Choroid plexus epithelial cell (primary cell): ENCODE measurements around the gene TTC8.

Experiments
- DNase-seq: peaks from one replicate; pipeline ENCODE4 v3.0.0-alpha.2; 2010; ENCODE audit warnings: low read depth
- H3K4me3 ChIP-seq: 2 replicates; pipeline ENCODE4 v1.5.1; 2011; ENCODE audit warnings: low read depth, mild to moderate bottlenecking, control low read depth, low read length, moderate library complexity
- CTCF ChIP-seq: conservative IDR thresholded peaks from 2 replicates; pipeline ENCODE4 v1.5.1; 2011; ENCODE audit warnings: low read depth, mild to moderate bottlenecking, control low read depth, inconsistent platforms, low read length, moderate library complexity

Gene TTC8

GRCh38 chr14:88904206-88904647 lies 79.8 kb downstream of the TTC8 start:
- DNase-seq = no peak
- no peak overlapping the region for H3K4me3 ChIP-seq
- no peak for TF ChIP-seq CTCF

- DNase-seq = peak; percentile 51
- TF ChIP-seq CTCF = no peak
- H3K4me3 ChIP-seq = no peak overlapping the region
Measured at GRCh38 chr14:88904864-88905263, 80.4 kb downstream of the TTC8 start.

- H3K4me3 ChIP-seq = no peak overlapping the region
- no peak for TF ChIP-seq CTCF
- no peak for DNase-seq
Measured at GRCh38 chr14:88908216-88908615, 83.8 kb downstream of the TTC8 start.

GRCh38 chr14:88910386-88910785 lies 85.9 kb downstream of the TTC8 start:
- TF ChIP-seq CTCF = no peak
- no peak for DNase-seq
- H3K4me3 ChIP-seq = no peak overlapping the region

- DNase-seq = no peak
- TF ChIP-seq CTCF = no peak
- no peak overlapping the region for H3K4me3 ChIP-seq
Measured at GRCh38 chr14:88911809-88912208, 87.4 kb downstream of the TTC8 start.

- no peak for DNase-seq
- H3K4me3 ChIP-seq = no peak overlapping the region
- no peak for TF ChIP-seq CTCF
Measured at GRCh38 chr14:88914956-88915355, 90.5 kb downstream of the TTC8 start.

GRCh38 chr14:88919502-88919901 lies 95.1 kb downstream of the TTC8 start:
- no peak for TF ChIP-seq CTCF
- no peak overlapping the region for H3K4me3 ChIP-seq
- no peak for DNase-seq
